Body of pancreas (tissue), 4 donors: Measurements from ENCODE around the gene ZRANB3. TPM values are rescaled to one million over a fixed set of nuclear protein-coding genes. Genes with fewer than 3 reads are reported as not detected.
"Not testable (repeated sequence)": the region's sequence is repeated elsewhere in the genome, so short reads cannot be mapped to it uniquely, and the experiment has no call there.

Source experiments
- ATAC-seq: fragments of 150-250 bp; one replicate; pipeline ENCODE4 v1.9.1; 2016
- DNase-seq, 4 donors: peaks; one replicate each; pipeline ENCODE4 v3.0.0-alpha.2; 2019
- H3K27ac ChIP-seq, 4 donors: fragments of 200-600 bp; sonication (generic); 1 replicate in 3 of 4; 2 replicates in 1 of 4; pipeline versions ENCODE4 v1.5.1 to v1.6.1; 2016 to 2019; ENCODE audit warnings: mild to moderate bottlenecking in 1 of 4, mixed read lengths in 1 of 4, moderate library complexity in 1 of 4
- H3K27me3 ChIP-seq, 2 donors: fragments of 200-600 bp; sonication (generic); one replicate each; pipeline ENCODE4 v1.6.0; 2016; ENCODE audit warnings: mild to moderate bottlenecking in 1 of 2
- H3K36me3 ChIP-seq, 2 donors: fragments of 200-600 bp; sonication (generic); replicated peaks in 1 of 2; 2 replicates each; pipeline ENCODE4 v1.5.1; 2016; ENCODE audit warnings: low read depth in 2 of 2; ENCODE audit not compliant: insufficient read depth in 1 of 2
- H3K4me1 ChIP-seq: fragments of 200-600 bp; sonication (generic); one replicate; pipeline ENCODE4 v1.6.0; 2016
- H3K4me3 ChIP-seq, 2 donors: fragments of 200-600 bp; sonication (generic); 1 replicate in 1 of 2; 2 replicates in 1 of 2; pipeline ENCODE4 v1.5.1; 2016 to 2019
- H3K9me3 ChIP-seq, 3 donors: fragments of 200-600 bp; sonication (generic); 1 replicate in 2 of 3; 2 replicates in 1 of 3; pipeline ENCODE4 v1.5.1; 2016
- CTCF ChIP-seq, 7 experiments: fragments of 450-650 bp in 4 of 7; fragments of 200-600 bp in 3 of 7; sonication (generic) in 3 of 7; IDR thresholded peaks; one replicate each; pipeline ENCODE4 v1.5.1; 2016 to 2019; ENCODE audit warnings: antibody characterized with exemption in 7 of 7
- POLR2A ChIP-seq, 3 donors: fragments of 450-650 bp; IDR thresholded peaks; one replicate each; pipeline ENCODE4 v1.6.1; 2016; ENCODE audit warnings: antibody characterized with exemption in 3 of 3, mild to moderate bottlenecking in 2 of 3
- WGBS, 2 donors: methylation state at CpG; one replicate each; pipeline ENCODE4 v1.1.5; 2017; 5-methylcytosine and 5-hydroxymethylcytosine counted together
- intact Hi-C: fragments of 100-400 bp; cut with DNase I; formaldehyde crosslinking; loops from one replicate; pipeline ENCODE4 v1.15.1; 2023
- small RNA-seq: library from RNA; depleted of rRNA; stranded (forward); fragments of <200 nt; gene quantifications from one replicate; pipeline ENCODE3, GENCODE V24; 2016
- total RNA-seq, 2 donors: library from RNA; depleted of rRNA; stranded (reverse); fragments of >200 nt; gene quantifications; one replicate each; pipeline ENCODE4 v1.1.0, GENCODE V29; 2016

The ZRANB3 gene
- total RNA-seq, 2 donors from 2014 or later: 3.4 to 10.2 TPM

DNA sequence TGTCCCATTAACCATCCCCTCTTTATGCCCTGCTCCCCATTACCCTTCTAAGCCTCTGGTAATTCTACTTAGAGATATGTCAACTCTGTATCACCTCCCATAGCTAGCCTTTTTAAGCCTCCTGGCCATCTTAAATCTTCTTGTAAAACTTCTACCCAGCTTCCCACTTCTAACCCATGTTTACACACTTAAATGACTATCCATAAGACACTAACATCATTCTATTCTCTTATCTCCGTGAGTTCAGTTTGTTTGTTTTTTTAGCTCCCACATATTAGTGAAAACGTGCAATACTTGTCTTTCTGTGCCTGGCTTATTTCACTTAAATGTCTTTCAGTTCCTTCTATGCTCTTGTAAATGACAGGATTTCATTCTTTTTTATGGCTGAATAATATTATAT lies 436.5 kb downstream of the ZRANB3 start:
- TF ChIP-seq CTCF (IDR thresholded peaks at IDR 0.05) (no peak), POLR2A (IDR thresholded peaks at IDR 0.05) (no peak)

GRCh38 chr2:135093670-135094330 lies 437.2 kb downstream of the ZRANB3 start:
- WGBS, 2 donors: 93 to 95% methylated on average over 3 of the region's 3 CpGs
- H3K36me3 ChIP-seq: peaks cover 0 to 10% of the 10 kb centered on the region in 2 donors
- no peak overlapping the region for H3K27ac ChIP-seq
- H3K9me3 ChIP-seq: no peaks in the 10 kb centered on the region
- H3K4me1 ChIP-seq: peaks cover 14% of the 10 kb centered on the region
- no peak overlapping the region for H3K4me3 ChIP-seq
- DNase-seq (no peak), ATAC-seq (no peak)
- intact Hi-C loops: no loop called here
- H3K27me3 ChIP-seq: no peaks in the 10 kb centered on the region
- no peak for TF ChIP-seq CTCF (IDR thresholded peaks at IDR 0.05)
- no peak for TF ChIP-seq POLR2A (IDR thresholded peaks at IDR 0.05)

More for the DNA sequence above, 436.5 kb downstream of the ZRANB3 start:
- Histone ChIP-seq H3K27me3 (no peaks in the 10 kb centered on the region), H3K27ac (no peak overlapping the region), H3K4me3 (no peak overlapping the region), H3K9me3 (no peaks in the 10 kb centered on the region), H3K36me3 (peaks cover 0 to 10% of the 10 kb centered on the region in 2 donors), H3K4me1 (peaks cover 14% of the 10 kb centered on the region)
- DNase-seq (no peak), ATAC-seq (no peak)
- 80 to 84% methylated on average over 2 of the region's 2 CpGs for WGBS, 2 donors
- intact Hi-C loops: no loop called here

GRCh38 chr2:135093193-135093592 lies 437.8 kb downstream of the ZRANB3 start:
- Histone ChIP-seq H3K36me3 (peaks cover 0 to 10% of the 10 kb centered on the region in 2 donors), H3K9me3 (no peaks in the 10 kb centered on the region), H3K4me3 (no peak overlapping the region), H3K4me1 (peaks cover 14% of the 10 kb centered on the region), H3K27me3 (no peaks in the 10 kb centered on the region), H3K27ac (no peak overlapping the region)
- ATAC-seq (no peak), DNase-seq (no peak)
- intact Hi-C loops: no loop called here
- no peak for TF ChIP-seq POLR2A (IDR thresholded peaks at IDR 0.05)
- no peak for TF ChIP-seq CTCF (IDR thresholded peaks at IDR 0.05)

GRCh38 chr2:135091681-135092080 lies 439.3 kb downstream of the ZRANB3 start:
- 83 to 89% methylated on average over 1 of the region's 1 CpG for WGBS, 2 donors
- H3K4me1 ChIP-seq: peaks cover 14% of the 10 kb centered on the region
- H3K9me3 ChIP-seq: no peaks in the 10 kb centered on the region
- no peak overlapping the region for H3K27ac ChIP-seq
- DNase-seq (no peak), ATAC-seq (no peak)
- TF ChIP-seq POLR2A (IDR thresholded peaks at IDR 0.05): no peak
- no peak for TF ChIP-seq CTCF (IDR thresholded peaks at IDR 0.05)
- intact Hi-C loops: no loop called here
- no peak overlapping the region for H3K4me3 ChIP-seq
- H3K36me3 ChIP-seq: peaks cover 0 to 10% of the 10 kb centered on the region in 2 donors
- H3K27me3 ChIP-seq: no peaks in the 10 kb centered on the region

- H3K36me3 ChIP-seq, H3K27me3 ChIP-seq, DNase-seq, H3K4me3 ChIP-seq, ATAC-seq, H3K27ac ChIP-seq, intact Hi-C loops, H3K9me3 ChIP-seq: not testable (repeated sequence)
- peaks cover 14% of the 10 kb centered on the region for H3K4me1 ChIP-seq
- WGBS, 2 donors: 96% methylated on average over 4 of the region's 4 CpGs
These were observed 441.4 kb downstream of the ZRANB3 start for GRCh38 chr2:135089597-135089996.

Small RNAs within 50 kb of the gene (small RNA-seq; reads per million reads assigned to genes)
- not detected for gene SNORA40B

Other genes starting within 250 kb of the ZRANB3 start
- 10 to 100 TPM; 14.5 to 60.3 TPM for gene R3HDM1, start 266 bp upstream of the ZRANB3 start, total RNA-seq
- 10 to 100 TPM; 55.7 to 70.3 TPM for gene UBXN4, start 210.6 kb upstream of the ZRANB3 start, total RNA-seq